Neural cell (in vitro differentiated cells): ENCODE results near the gene PRR30. TPM values are rescaled to one million over a fixed set of nuclear protein-coding genes. Genes with fewer than 3 reads are reported as not detected.

Experiments
- H2AFZ ChIP-seq: fragments of 200-600, 300-800 bp; sonication (generic), shearing (Covaris generic); 2 replicates; pipeline ENCODE4 v1.6.0; 2014; ENCODE audit warnings: low read depth, mild to moderate bottlenecking, antibody characterized with exemption, low read length, moderate library complexity
- H3F3A ChIP-seq: fragments of 200-600 bp; shearing (Covaris generic); 2 replicates; pipeline ENCODE4 v1.6.1; 2016; ENCODE audit warnings: mild to moderate bottlenecking, moderate library complexity, mixed read lengths, antibody characterized with exemption, low read length; ENCODE audit not compliant: insufficient read depth, poor library complexity, severe bottlenecking
- H3K27ac ChIP-seq: fragments of 200-600, 300-800 bp; sonication (generic), shearing (Covaris generic); 2 replicates; pipeline ENCODE4 v1.5.1; 2014; ENCODE audit warnings: mild to moderate bottlenecking, low read length, moderate library complexity
- H3K27me3 ChIP-seq: fragments of 300-800, 200-600 bp; sonication (generic), shearing (Covaris generic); 2 replicates; pipeline ENCODE4 v1.6.0; 2014; ENCODE audit warnings: mild to moderate bottlenecking, low read depth, low read length, moderate library complexity; ENCODE audit not compliant: insufficient read depth
- H3K36me3 ChIP-seq: fragments of 300-800, 200-600 bp; sonication (generic), shearing (Covaris generic); 2 replicates; pipeline ENCODE4 v1.5.1; 2014; ENCODE audit warnings: mild to moderate bottlenecking, antibody characterized with exemption, low read length, moderate library complexity; ENCODE audit not compliant: insufficient read depth
- H3K4me2 ChIP-seq: fragments of 300-800, 200-600 bp; sonication (generic), shearing (Covaris generic); 2 replicates; pipeline ENCODE4 v1.6.0; 2014; ENCODE audit warnings: mild to moderate bottlenecking, low read length
- H3K4me3 ChIP-seq: fragments of 300-800, 200-600 bp; sonication (generic), shearing (Covaris generic); 2 replicates; pipeline ENCODE4 v1.5.1; 2014; ENCODE audit warnings: mild to moderate bottlenecking, low read length, moderate library complexity
- H3K79me2 ChIP-seq: fragments of 200-600 bp; shearing (Covaris generic); replicated peaks from 2 replicates; pipeline ENCODE4 v1.6.0; 2014; ENCODE audit warnings: mild to moderate bottlenecking, low read length, moderate library complexity; ENCODE audit not compliant: insufficient read depth
- H3K9ac ChIP-seq: fragments of 300-800, 200-600 bp; sonication (generic), shearing (Covaris generic); 2 replicates; pipeline ENCODE4 v1.6.1; 2016; ENCODE audit warnings: mild to moderate bottlenecking, low read length, mixed read lengths
- H3K9me2 ChIP-seq: fragments of 200-600 bp; shearing (Covaris generic); 2 replicates; pipeline ENCODE4 v1.6.1; 2016; ENCODE audit warnings: mild to moderate bottlenecking, low read length, mixed read lengths; ENCODE audit not compliant: insufficient read depth
- H3K9me3 ChIP-seq: fragments of 200-600, 300-800 bp; sonication (generic), shearing (Covaris generic); 2 replicates; pipeline ENCODE4 v1.6.1; 2016; ENCODE audit warnings: mild to moderate bottlenecking, mixed run types, low read length, moderate library complexity, mixed read lengths
- H4K20me1 ChIP-seq: fragments of 200-600 bp; shearing (Covaris generic); 2 replicates; pipeline ENCODE4 v1.6.1; 2016; ENCODE audit warnings: mild to moderate bottlenecking, mixed run types; ENCODE audit not compliant: insufficient read depth
- CTCF ChIP-seq: fragments of 450-650 bp; IDR thresholded peaks from 2 replicates; pipeline ENCODE4 v1.5.1; 2014; ENCODE audit warnings: antibody characterized with exemption, mild to moderate bottlenecking, moderate library complexity; ENCODE audit not compliant: poor library complexity, severe bottlenecking
- EP300 ChIP-seq: fragments of 450-650 bp; conservative IDR thresholded peaks from 2 replicates; pipeline ENCODE4 v1.6.1; 2014; ENCODE audit warnings: antibody characterized with exemption, mild to moderate bottlenecking, moderate library complexity; ENCODE audit not compliant: poor library complexity, severe bottlenecking
- EZH2 ChIP-seq: fragments of 200-600, 300-800 bp; shearing (Covaris generic), sonication (generic); IDR thresholded peaks from 2 replicates; pipeline ENCODE4 v1.6.1; 2014; ENCODE audit warnings: antibody characterized with exemption, low read length, borderline replicate concordance, mild to moderate bottlenecking; ENCODE audit not compliant: insufficient read depth, poor library complexity, severe bottlenecking
- MXI1 ChIP-seq: fragments of 450-650 bp; conservative IDR thresholded peaks from 2 replicates; pipeline ENCODE4 v1.6.1; 2014; ENCODE audit warnings: antibody characterized with exemption, mild to moderate bottlenecking; ENCODE audit not compliant: poor library complexity, severe bottlenecking
- POLR2AphosphoS5 ChIP-seq: IDR thresholded peaks from 2 replicates; pipeline ENCODE4 v1.6.1; 2012
- RAD21 ChIP-seq: fragments of 450-650 bp; conservative IDR thresholded peaks from 2 replicates; pipeline ENCODE4 v1.6.1; 2014; ENCODE audit warnings: antibody characterized with exemption, mild to moderate bottlenecking, moderate library complexity
- REST ChIP-seq: IDR thresholded peaks from 2 replicates; pipeline ENCODE4 v1.6.1; 2012; ENCODE audit warnings: borderline replicate concordance
- SMC3 ChIP-seq: fragments of 450-650 bp; conservative IDR thresholded peaks from 2 replicates; pipeline ENCODE4 v1.6.1; 2014; ENCODE audit warnings: antibody characterized with exemption, mild to moderate bottlenecking, moderate library complexity; ENCODE audit not compliant: poor library complexity
- TAF1 ChIP-seq: IDR thresholded peaks from 2 replicates; pipeline ENCODE4 v1.6.1; 2012; ENCODE audit warnings: low read depth
- polyA plus RNA-seq: library from polyadenylated mRNA; depleted of rRNA; stranded (reverse); fragments of >200 nt; gene quantifications from 2 replicates; pipeline ENCODE4 v1.2.3, GENCODE V29; 2014

PRR30 gene
- polyA plus RNA-seq, 1 donor from 2014 or later = not detected

- Histone ChIP-seq H3K9me3 (no peaks in the 10 kb centered on the region), H2AFZ (no peak overlapping the region), H3K27ac (no peak overlapping the region), H3K9ac (no peak overlapping the region), H3K9me2 (no peaks in the 10 kb centered on the region), H3K4me2 (no peak overlapping the region), H3K4me3 (no peak overlapping the region), H3K36me3 (no peaks in the 10 kb centered on the region), H3F3A (no peaks in the 10 kb centered on the region), H3K27me3 (no peaks in the 10 kb centered on the region), H4K20me1 (no peaks in the 10 kb centered on the region), H3K79me2 (peaks cover 4% of the 10 kb centered on the region)
- no peak for TF ChIP-seq EP300
- no peak for TF ChIP-seq EZH2
- TF ChIP-seq RAD21 = no peak
- TF ChIP-seq MXI1 = no peak
- no peak for TF ChIP-seq TAF1
- no peak for TF ChIP-seq SMC3
- TF ChIP-seq CTCF = no peak
- no peak for TF ChIP-seq REST
- no peak for TF ChIP-seq POLR2AphosphoS5
These were observed 2.5 kb downstream of the PRR30 start for GRCh38 chr2:27136751-27137150.

- H3F3A ChIP-seq = no peaks in the 10 kb centered on the region
- no peak overlapping the region for H3K4me3 ChIP-seq
- peaks cover 4% of the 10 kb centered on the region for H3K79me2 ChIP-seq
- no peaks in the 10 kb centered on the region for H4K20me1 ChIP-seq
- H3K9ac ChIP-seq = no peak overlapping the region
- H3K27ac ChIP-seq = no peak overlapping the region
- H3K27me3 ChIP-seq = no peaks in the 10 kb centered on the region
- H3K4me2 ChIP-seq = no peak overlapping the region
- no peak overlapping the region for H2AFZ ChIP-seq
- no peaks in the 10 kb centered on the region for H3K9me3 ChIP-seq
- H3K9me2 ChIP-seq = no peaks in the 10 kb centered on the region
- H3K36me3 ChIP-seq = no peaks in the 10 kb centered on the region
- TF ChIP-seq CTCF = no peak
These were observed 3.7 kb downstream of the PRR30 start for GRCh38 chr2:27135478-27135955.
